ENCODE data around the gene AGAP1. TPM values are rescaled to one million over a fixed set of nuclear protein-coding genes. Genes with fewer than 3 reads are reported as not detected.

The AGAP1 gene
- total RNA-seq, 1 donor from 2014 or later = 33.7 TPM

GRCh38 chr2:235614900-235615712, 121.3 kb downstream of the AGAP1 start:
- no peak for DNase-seq (ENCODE audit: low read depth)
- H3K27me3 ChIP-seq (ENCODE audit: control insufficient read depth, insufficient read depth, low read length) = no peaks in the 10 kb centered on the region
- no peak overlapping the region for H3K4me3 ChIP-seq (ENCODE audit: low read depth, low read length)
- TF ChIP-seq, protein P1, sequence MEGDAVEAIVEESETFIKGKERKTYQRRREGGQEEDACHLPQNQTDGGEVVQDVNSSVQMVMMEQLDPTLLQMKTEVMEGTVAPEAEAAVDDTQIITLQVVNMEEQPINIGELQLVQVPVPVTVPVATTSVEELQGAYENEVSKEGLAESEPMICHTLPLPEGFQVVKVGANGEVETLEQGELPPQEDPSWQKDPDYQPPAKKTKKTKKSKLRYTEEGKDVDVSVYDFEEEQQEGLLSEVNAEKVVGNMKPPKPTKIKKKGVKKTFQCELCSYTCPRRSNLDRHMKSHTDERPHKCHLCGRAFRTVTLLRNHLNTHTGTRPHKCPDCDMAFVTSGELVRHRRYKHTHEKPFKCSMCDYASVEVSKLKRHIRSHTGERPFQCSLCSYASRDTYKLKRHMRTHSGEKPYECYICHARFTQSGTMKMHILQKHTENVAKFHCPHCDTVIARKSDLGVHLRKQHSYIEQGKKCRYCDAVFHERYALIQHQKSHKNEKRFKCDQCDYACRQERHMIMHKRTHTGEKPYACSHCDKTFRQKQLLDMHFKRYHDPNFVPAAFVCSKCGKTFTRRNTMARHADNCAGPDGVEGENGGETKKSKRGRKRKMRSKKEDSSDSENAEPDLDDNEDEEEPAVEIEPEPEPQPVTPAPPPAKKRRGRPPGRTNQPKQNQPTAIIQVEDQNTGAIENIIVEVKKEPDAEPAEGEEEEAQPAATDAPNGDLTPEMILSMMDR (IDR thresholded peaks at IDR 0.05; ENCODE audit: insufficient read depth, low read length, poor library complexity, severe bottlenecking) = no peak
- H3K36me3 ChIP-seq (ENCODE audit: control insufficient read depth, insufficient read depth, low read length) = no peaks in the 10 kb centered on the region

GRCh38 chr2:235616885-235617284, 123.0 kb downstream of the AGAP1 start:
- Histone ChIP-seq H3K27me3 (ENCODE audit: control insufficient read depth, insufficient read depth, low read length) (no peaks in the 10 kb centered on the region), H3K36me3 (ENCODE audit: control insufficient read depth, insufficient read depth, low read length) (no peaks in the 10 kb centered on the region), H3K4me3 (ENCODE audit: low read depth, low read length) (no peak overlapping the region)
- DNase-seq (ENCODE audit: low read depth) = no peak
- TF ChIP-seq, protein P1 (IDR thresholded peaks at IDR 0.05; ENCODE audit: insufficient read depth, low read length, poor library complexity, severe bottlenecking) = no peak

DNA sequence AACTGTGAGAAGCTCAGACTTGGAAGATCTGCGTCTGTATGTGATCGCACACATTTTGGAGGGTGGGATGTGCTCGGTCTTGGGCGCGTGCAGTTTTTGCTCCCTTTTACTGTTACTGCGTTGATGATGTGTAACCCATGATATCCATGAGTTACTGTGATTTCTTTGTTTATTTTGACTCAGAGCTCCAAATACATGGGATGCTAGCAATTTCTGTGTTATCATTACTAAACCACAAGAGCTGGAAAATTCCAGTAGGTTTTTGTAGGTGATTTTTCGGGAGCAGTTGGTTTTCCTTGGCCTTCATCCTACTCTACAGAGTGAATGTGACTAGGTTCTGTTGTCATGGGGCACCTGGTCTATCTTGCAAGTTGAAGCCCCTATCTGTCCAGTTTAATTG, 124.2 kb downstream of the AGAP1 start:
- no peaks in the 10 kb centered on the region for H3K36me3 ChIP-seq (ENCODE audit: control insufficient read depth, insufficient read depth, low read length)
- H3K27me3 ChIP-seq (ENCODE audit: control insufficient read depth, insufficient read depth, low read length) = no peaks in the 10 kb centered on the region
- DNase-seq (ENCODE audit: low read depth) = no peak
- TF ChIP-seq, protein P1 (IDR thresholded peaks at IDR 0.05; ENCODE audit: insufficient read depth, low read length, poor library complexity, severe bottlenecking) = no peak
- H3K4me3 ChIP-seq (ENCODE audit: low read depth, low read length) = no peak overlapping the region

- no peak for DNase-seq (ENCODE audit: low read depth)
- TF ChIP-seq, protein P1 (IDR thresholded peaks at IDR 0.05; ENCODE audit: insufficient read depth, low read length, poor library complexity, severe bottlenecking) = no peak
- Histone ChIP-seq H3K4me3 (ENCODE audit: low read depth, low read length) (no peak overlapping the region), H3K36me3 (ENCODE audit: control insufficient read depth, insufficient read depth, low read length) (no peaks in the 10 kb centered on the region), H3K27me3 (ENCODE audit: control insufficient read depth, insufficient read depth, low read length) (no peaks in the 10 kb centered on the region)
Measured at GRCh38 chr2:235619544-235619943, 125.7 kb downstream of the AGAP1 start.

- TF ChIP-seq, protein P1 (IDR thresholded peaks at IDR 0.05; ENCODE audit: insufficient read depth, low read length, poor library complexity, severe bottlenecking) = no peak
- no peak for DNase-seq (ENCODE audit: low read depth)
- Histone ChIP-seq H3K4me3 (ENCODE audit: low read depth, low read length) (no peak overlapping the region), H3K27me3 (ENCODE audit: control insufficient read depth, insufficient read depth, low read length) (no peaks in the 10 kb centered on the region), H3K36me3 (ENCODE audit: control insufficient read depth, insufficient read depth, low read length) (no peaks in the 10 kb centered on the region)
Measured at GRCh38 chr2:235621736-235622135, 127.9 kb downstream of the AGAP1 start.

DNA sequence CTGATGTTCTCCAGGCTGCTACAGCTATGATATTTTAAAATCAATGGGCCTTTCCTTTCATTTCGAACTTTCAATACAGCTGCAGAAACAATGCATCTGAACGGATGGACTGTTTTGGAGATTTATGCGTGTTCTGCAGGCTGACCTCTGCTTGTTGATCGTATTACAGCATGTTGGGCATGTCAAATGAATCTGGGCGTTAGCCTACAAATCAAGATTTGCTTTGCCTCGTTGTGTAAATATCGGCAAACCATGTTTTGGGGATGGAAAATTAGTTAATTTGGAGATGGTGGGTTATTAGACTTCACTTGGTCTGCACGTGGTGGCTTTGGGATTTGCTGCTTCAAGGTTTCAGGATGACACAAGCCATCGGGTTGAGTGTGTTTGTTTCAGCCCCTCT, 129.3 kb downstream of the AGAP1 start:
- no peak for DNase-seq (ENCODE audit: low read depth)
- Histone ChIP-seq H3K27me3 (ENCODE audit: control insufficient read depth, insufficient read depth, low read length) (no peaks in the 10 kb centered on the region), H3K4me3 (ENCODE audit: low read depth, low read length) (no peak overlapping the region), H3K36me3 (ENCODE audit: control insufficient read depth, insufficient read depth, low read length) (no peaks in the 10 kb centered on the region)
- TF ChIP-seq, protein P1 (IDR thresholded peaks at IDR 0.05; ENCODE audit: insufficient read depth, low read length, poor library complexity, severe bottlenecking) = no peak
